ENCODE results near the gene GPR35. TPM values are rescaled to one million over a fixed set of nuclear protein-coding genes. Genes with fewer than 3 reads are reported as not detected.

The GPR35 gene
- total and polyA plus RNA-seq, 2 donors (not counting 3 experiments of a cell fraction or from before 2014, with no cell fraction given) = 0.18 to 0.33 TPM

DNA sequence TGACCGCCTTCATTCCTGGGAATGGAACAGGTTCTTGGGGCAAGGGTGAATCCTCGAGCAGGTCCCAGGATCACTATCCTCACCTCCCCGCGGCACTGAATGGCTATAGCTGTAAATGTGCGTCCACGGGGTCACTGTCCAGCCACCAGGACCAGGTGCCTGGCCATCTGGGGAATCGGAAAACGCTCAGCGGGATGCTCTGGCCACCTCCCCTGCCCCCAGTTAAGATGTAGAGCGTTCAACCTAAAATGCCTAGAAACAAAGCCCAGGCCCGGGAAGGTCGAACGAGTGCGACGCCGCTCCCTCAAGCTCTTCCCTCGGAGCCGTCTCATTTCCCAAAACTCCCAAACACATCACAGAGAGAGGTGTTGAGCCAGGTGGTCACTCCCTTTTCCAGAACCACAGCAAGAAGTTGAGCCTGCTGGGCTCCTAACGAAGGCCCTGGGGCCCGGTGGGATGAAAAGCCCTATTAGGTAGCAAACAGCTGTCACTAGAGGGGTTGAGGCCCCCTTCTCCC, 39.5 kb upstream of the GPR35 start:
- dilution Hi-C loops (cut with MboI; ENCODE audit: extremely low pct_ligation_motif_present, low sequenced_read_pairs) = no loop called here
- H3K4me2 ChIP-seq (ENCODE audit: insufficient read depth, low read length) = peak overlapping the region; percentile 80
- H3K4me3 ChIP-seq (replicated peaks in 1 of 3; ENCODE audit: insufficient read depth in 1 of 3, low read depth in 1 of 3, low read length in 3 of 3) = peak overlapping the region; percentile 76 to 84 (median 84)
- TF ChIP-seq MYC (IDR thresholded peaks at IDR 0.05; ENCODE audit: low read depth, low read length) (no peak), GATA2 (IDR thresholded peaks at IDR 0.05; ENCODE audit: insufficient read depth, insufficient read length, low read depth, low read length) (no peak), EZH2 (IDR thresholded peaks at IDR 0.05; ENCODE audit: borderline replicate concordance, low read depth, low read length, severe bottlenecking) (no peak), FOS (IDR thresholded peaks at IDR 0.05; ENCODE audit: borderline replicate concordance, insufficient read depth, low read length) (no peak), JUN (IDR thresholded peaks at IDR 0.05; ENCODE audit: borderline replicate concordance, insufficient read depth, insufficient read length, low read depth) (no peak), POLR2AphosphoS5 (IDR thresholded peaks at IDR 0.05; ENCODE audit: insufficient read depth, low read depth, low read length) (no peak), POLR2A (IDR thresholded peaks at IDR 0.05; ENCODE audit: low read depth, low read length) (no peak)
- TF ChIP-seq, protein P1, sequence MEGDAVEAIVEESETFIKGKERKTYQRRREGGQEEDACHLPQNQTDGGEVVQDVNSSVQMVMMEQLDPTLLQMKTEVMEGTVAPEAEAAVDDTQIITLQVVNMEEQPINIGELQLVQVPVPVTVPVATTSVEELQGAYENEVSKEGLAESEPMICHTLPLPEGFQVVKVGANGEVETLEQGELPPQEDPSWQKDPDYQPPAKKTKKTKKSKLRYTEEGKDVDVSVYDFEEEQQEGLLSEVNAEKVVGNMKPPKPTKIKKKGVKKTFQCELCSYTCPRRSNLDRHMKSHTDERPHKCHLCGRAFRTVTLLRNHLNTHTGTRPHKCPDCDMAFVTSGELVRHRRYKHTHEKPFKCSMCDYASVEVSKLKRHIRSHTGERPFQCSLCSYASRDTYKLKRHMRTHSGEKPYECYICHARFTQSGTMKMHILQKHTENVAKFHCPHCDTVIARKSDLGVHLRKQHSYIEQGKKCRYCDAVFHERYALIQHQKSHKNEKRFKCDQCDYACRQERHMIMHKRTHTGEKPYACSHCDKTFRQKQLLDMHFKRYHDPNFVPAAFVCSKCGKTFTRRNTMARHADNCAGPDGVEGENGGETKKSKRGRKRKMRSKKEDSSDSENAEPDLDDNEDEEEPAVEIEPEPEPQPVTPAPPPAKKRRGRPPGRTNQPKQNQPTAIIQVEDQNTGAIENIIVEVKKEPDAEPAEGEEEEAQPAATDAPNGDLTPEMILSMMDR (IDR thresholded peaks at IDR 0.05; ENCODE audit: extremely low read depth in 1 of 2, insufficient read depth in 1 of 2, low read depth in 1 of 2, low read length in 2 of 2) = no peak
- TF ChIP-seq, protein P2, sequence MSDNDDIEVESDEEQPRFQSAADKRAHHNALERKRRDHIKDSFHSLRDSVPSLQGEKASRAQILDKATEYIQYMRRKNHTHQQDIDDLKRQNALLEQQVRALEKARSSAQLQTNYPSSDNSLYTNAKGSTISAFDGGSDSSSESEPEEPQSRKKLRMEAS (IDR thresholded peaks at IDR 0.05; ENCODE audit: insufficient read depth, insufficient read length) = no peak
- H3K9me1 ChIP-seq (replicated peaks; ENCODE audit: control insufficient read depth, extremely low read depth, insufficient read depth, low read length) = no peaks in the 10 kb centered on the region
- peak overlapping the region; percentile 83 for H2AFZ ChIP-seq (ENCODE audit: low read depth, low read length)
- peak overlapping the region; percentile 74 for H3K27ac ChIP-seq (ENCODE audit: insufficient read depth, low read depth, low read length)
- no peaks in the 10 kb centered on the region for H3K9me3 ChIP-seq (replicated peaks; ENCODE audit: control insufficient read depth, insufficient read depth, low read length)
- peaks cover 17% of the 10 kb centered on the region for H3K4me1 ChIP-seq (ENCODE audit: control insufficient read depth, extremely low read depth, insufficient read depth, low read length)
- peaks cover 0 to 6% of the 10 kb centered on the region in 2 experiments for H3K36me3 ChIP-seq (ENCODE audit: control insufficient read depth in 2 of 2, extremely low read depth in 1 of 2, insufficient read depth in 2 of 2, low read length in 2 of 2)
- BruUV-seq (replicated peaks) = TSS peak; percentile 64
- CTCF ChIA-PET = interaction anchor here (1.2 to 5.3 kb wide), 10 partner anchors 11 to 255 kb away, joined by 3 to 47 read pairs (median 10); partner anchors contain the start of genes ANKMY1 and RNPEPL1
- intact Hi-C loops (cut with micrococcal nuclease) = loop anchor here (1.0 kb wide), 3 partner anchors 19 to 72 kb away; partner anchors contain the start of gene DUSP28
- POLR2A ChIA-PET = interaction anchor here (1.0 to 3.3 kb wide), 3 partner anchors 17 to 25 kb away, joined by 7 to 13 read pairs (median 8); partner anchors contain the start of gene RNPEPL1
- H3K9ac ChIP-seq (replicated peaks; ENCODE audit: extremely low read depth, insufficient read depth, low read length) = peak overlapping the region; percentile 91
- H4K20me1 ChIP-seq (replicated peaks; ENCODE audit: control insufficient read depth, extremely low read depth, insufficient read depth, low read length) = no peaks in the 10 kb centered on the region
- H3K79me2 ChIP-seq (ENCODE audit: control insufficient read depth, insufficient read depth, low read length) = peaks cover 56% of the 10 kb centered on the region
- FAIRE-seq (no peak), DNase-seq (ENCODE audit: low read depth, low spot score) (no peak)
- H3K27me3 ChIP-seq (ENCODE audit: control insufficient read depth in 2 of 2, insufficient read depth in 2 of 2, low read length in 2 of 2) = no peaks in the 10 kb centered on the region

Measured in endothelial cell of umbilical vein (primary cell).